Fibroblast of lung (primary cell): ENCODE results near the gene HPX.

Source experiments
- EZH2 ChIP-seq: IDR thresholded peaks from 2 replicates; pipeline ENCODE4 v1.5.1; 2012; ENCODE audit warnings: low read length, control low read depth, mild to moderate bottlenecking; ENCODE audit errors: missing control alignments
- TF ChIP-seq, protein P1 (sequence below), 2 donors: IDR thresholded peaks in 1 of 2; conservative IDR thresholded peaks in 1 of 2; 1 replicate in 1 of 2; 2 replicates in 1 of 2; pipeline ENCODE4 v1.5.1; 2011 to 2012; ENCODE audit warnings: low read length in 2 of 2, control low read depth in 1 of 2, inconsistent platforms in 1 of 2, low read depth in 1 of 2, mild to moderate bottlenecking in 1 of 2

DNA sequence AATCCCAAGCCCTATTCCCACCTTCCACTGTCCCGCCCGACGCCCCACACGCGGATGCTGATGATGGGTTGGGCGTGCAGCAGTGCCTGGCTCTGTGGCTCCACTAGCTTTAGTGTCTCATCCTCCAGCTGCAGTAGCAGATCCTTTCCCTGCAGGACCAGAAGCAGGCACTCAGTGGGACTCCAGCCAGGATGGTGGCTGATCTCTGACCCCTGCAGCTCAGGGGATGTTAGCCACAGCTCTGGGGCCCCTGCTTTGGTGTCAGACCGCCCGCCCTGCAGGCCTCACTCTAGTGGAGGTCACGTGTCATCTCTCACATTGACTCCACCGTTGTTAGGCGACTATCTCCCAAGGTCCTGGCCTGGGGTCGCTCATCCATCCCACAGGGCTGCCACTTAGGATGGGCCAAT lies 38.7 kb downstream of the HPX start:
- TF ChIP-seq, protein P1, sequence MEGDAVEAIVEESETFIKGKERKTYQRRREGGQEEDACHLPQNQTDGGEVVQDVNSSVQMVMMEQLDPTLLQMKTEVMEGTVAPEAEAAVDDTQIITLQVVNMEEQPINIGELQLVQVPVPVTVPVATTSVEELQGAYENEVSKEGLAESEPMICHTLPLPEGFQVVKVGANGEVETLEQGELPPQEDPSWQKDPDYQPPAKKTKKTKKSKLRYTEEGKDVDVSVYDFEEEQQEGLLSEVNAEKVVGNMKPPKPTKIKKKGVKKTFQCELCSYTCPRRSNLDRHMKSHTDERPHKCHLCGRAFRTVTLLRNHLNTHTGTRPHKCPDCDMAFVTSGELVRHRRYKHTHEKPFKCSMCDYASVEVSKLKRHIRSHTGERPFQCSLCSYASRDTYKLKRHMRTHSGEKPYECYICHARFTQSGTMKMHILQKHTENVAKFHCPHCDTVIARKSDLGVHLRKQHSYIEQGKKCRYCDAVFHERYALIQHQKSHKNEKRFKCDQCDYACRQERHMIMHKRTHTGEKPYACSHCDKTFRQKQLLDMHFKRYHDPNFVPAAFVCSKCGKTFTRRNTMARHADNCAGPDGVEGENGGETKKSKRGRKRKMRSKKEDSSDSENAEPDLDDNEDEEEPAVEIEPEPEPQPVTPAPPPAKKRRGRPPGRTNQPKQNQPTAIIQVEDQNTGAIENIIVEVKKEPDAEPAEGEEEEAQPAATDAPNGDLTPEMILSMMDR (conservative IDR thresholded peaks at IDR 0.05 in 1 of 2, IDR thresholded peaks at IDR 0.05 in 1 of 2; ENCODE audit: low read depth in 1 of 2, low read length in 2 of 2) = no peak
- no peak for TF ChIP-seq EZH2
